ENCODE data around the gene EPN1. TPM values are rescaled to one million over a fixed set of nuclear protein-coding genes. Genes with fewer than 3 reads are reported as not detected.

The EPN1 gene
- total and polyA plus RNA-seq, 9 of the 15 experiments (the other 6 are each of a cell fraction or from before 2014, with no cell fraction given), result 0.08 to 138 (median 12.7) TPM

GRCh38 chr19:55653651-55654322 is 21.2 kb upstream of the EPN1 start (continued):
- TF ChIP-seq PRDM10 (IDR thresholded peaks at IDR 0.05; ENCODE audit: partially characterized antibody), result peak; percentile 85
- TF ChIP-seq SAP30 (IDR thresholded peaks at IDR 0.05; ENCODE audit: borderline replicate concordance, insufficient read depth, low read depth, low read length, poor library complexity, severe bottlenecking), result peak; percentile 58
- TF ChIP-seq ZSCAN29 (IDR thresholded peaks at IDR 0.05), result peak; percentile 8; the same call in 1 of the 2 replicates
- TF ChIP-seq ZBTB5 (IDR thresholded peaks at IDR 0.05), result no peak
- TF ChIP-seq POLR3G (IDR thresholded peaks at IDR 0.05; ENCODE audit: extremely low read depth, insufficient read length, insufficient replicate concordance), result no peak
- TF ChIP-seq MYC (IDR thresholded peaks at IDR 0.05; ENCODE audit: low read depth, low read length), result peak; percentile 87
- TF ChIP-seq MYC (CRISPR knock-in tag; IDR thresholded peaks at IDR 0.05; ENCODE audit: borderline replicate concordance, low read depth), result peak; percentile 35; the same call in 1 of the 2 replicates
- peak; percentile 66 for TF ChIP-seq GMEB1 (CRISPR knock-in tag; IDR thresholded peaks at IDR 0.05)
- no peak for TF ChIP-seq TGIF2 (CRISPR knock-in tag; IDR thresholded peaks at IDR 0.05)
- TF ChIP-seq ZNF239 (CRISPR knock-in tag; IDR thresholded peaks at IDR 0.05), result no peak
- TF ChIP-seq ZNF212 (CRISPR knock-in tag; IDR thresholded peaks at IDR 0.05), result no peak
- no peak for TF ChIP-seq THRAP3 (IDR thresholded peaks at IDR 0.05; ENCODE audit: borderline replicate concordance)
- peak; percentile 38 for TF ChIP-seq POLR2AphosphoS5 (IDR thresholded peaks at IDR 0.05; ENCODE audit: control insufficient read depth, insufficient read depth, low read depth, low read length)
- peak; percentile 67 for TF ChIP-seq BHLHE40 (IDR thresholded peaks at IDR 0.05; ENCODE audit: low read length)
- TF ChIP-seq ZBTB7A (IDR thresholded peaks at IDR 0.05; ENCODE audit: borderline replicate concordance, control insufficient read depth, low read depth, low read length), result no peak; the same call in 1 of the 2 replicates
- TF ChIP-seq ETV1 (tag; conservative IDR thresholded peaks at IDR 0.05; ENCODE audit: low read depth), result peak; percentile 98
- no peak for TF ChIP-seq CCAR2 (IDR thresholded peaks at IDR 0.05; ENCODE audit: low read depth, low read length)
- peak; percentile 86; the same call in 1 of the 2 replicates for TF ChIP-seq KDM2B (CRISPR knock-in tag; IDR thresholded peaks at IDR 0.05)
- peak; percentile 86; the same call in 1 of the 2 replicates for TF ChIP-seq PHF8 (IDR thresholded peaks at IDR 0.05; ENCODE audit: borderline replicate concordance, low read length)
- TF ChIP-seq DDX20 (tag; IDR thresholded peaks at IDR 0.05; ENCODE audit: low read depth), result no peak
- TF ChIP-seq DNMT1 (IDR thresholded peaks at IDR 0.05), result no peak
